ENCODE results near the gene STEAP3.

GRCh38 chr2:119179202-119179601, 44.4 kb upstream of the STEAP3 start:
- TF ChIP-seq POLR2AphosphoS5 (IDR thresholded peaks at IDR 0.05) (no peak), SMC3 (conservative IDR thresholded peaks at IDR 0.05; ENCODE audit: poor library complexity) (no peak)
